Type B pancreatic cell (in vitro differentiated cells): ENCODE data around the gene TNKS2. TPM values are rescaled to one million over a fixed set of nuclear protein-coding genes. Genes with fewer than 3 reads are reported as not detected.

ENCODE experiments used
- DNase-seq: peaks from one replicate; pipeline ENCODE4 v3.0.0; 2021; ENCODE audit warnings: mixed read lengths; ENCODE audit not compliant: unreplicated experiment; ENCODE audit errors: extremely low spot score
- H3K27ac Mint-ChIP-seq: 2 replicates; pipeline ENCODE4 v1.8.0; 2021; ENCODE audit warnings: mild to moderate bottlenecking, mixed read lengths
- H3K27me3 Mint-ChIP-seq: 2 replicates; pipeline ENCODE4 v1.8.0; 2021; ENCODE audit warnings: mixed read lengths
- H3K36me3 Mint-ChIP-seq: 2 replicates; pipeline ENCODE4 v1.8.0; 2021; ENCODE audit warnings: mixed read lengths
- H3K4me1 Mint-ChIP-seq: one replicate; pipeline ENCODE4 v1.8.0; 2021; ENCODE audit warnings: mixed read lengths; ENCODE audit not compliant: unreplicated experiment
- H3K4me3 Mint-ChIP-seq: 2 replicates; pipeline ENCODE4 v1.8.0; 2021; ENCODE audit warnings: mild to moderate bottlenecking, mixed read lengths
- H3K9me3 Mint-ChIP-seq: 2 replicates; pipeline ENCODE4 v1.8.0; 2021; ENCODE audit warnings: mixed read lengths
- CTCF ChIP-seq: fragments of 200-600 bp; sonication (generic); conservative IDR thresholded peaks from 2 replicates; pipeline ENCODE4 v1.5.0; 2021; ENCODE audit warnings: antibody characterized with exemption, mild to moderate bottlenecking
- total RNA-seq: library from RNA; stranded (reverse); gene quantifications from 2 replicates; pipeline ENCODE4 v1.2.1, GENCODE V29; 2021; ENCODE audit warnings: low replicate concordance

The TNKS2 gene
- total RNA-seq, 1 donor from 2014 or later, result 47.3 TPM

- no peak for TF ChIP-seq CTCF
- peak within 1 kb of the TSS; percentile 93 for H3K4me3 Mint-ChIP-seq
- DNase-seq, result no peak
- H3K27me3 Mint-ChIP-seq, result peaks cover 11% of the 10 kb centered on the region
- peak within 1 kb of the TSS; percentile 84 for H3K27ac Mint-ChIP-seq
- no peaks in the 10 kb centered on the region for H3K9me3 Mint-ChIP-seq
- peaks cover 9% of the 10 kb centered on the region for H3K36me3 Mint-ChIP-seq
- peaks cover 6% of the 10 kb centered on the region for H3K4me1 Mint-ChIP-seq
Observed at GRCh38 chr10:91909117-91909677, 111.0 kb downstream of the TNKS2 start, which contains the start of gene FGFBP3. FGFBP3 (minus strand) TSS chr10:91909486; CDS start chr10:91908969, 517 bp downstream.

- no peak for DNase-seq
- no peak for TF ChIP-seq CTCF
- no peak overlapping the region for H3K4me3 Mint-ChIP-seq
- no peaks in the 10 kb centered on the region for H3K9me3 Mint-ChIP-seq
- peaks cover 6% of the 10 kb centered on the region for H3K4me1 Mint-ChIP-seq
- H3K36me3 Mint-ChIP-seq, result peaks cover 9% of the 10 kb centered on the region
- H3K27me3 Mint-ChIP-seq, result peaks cover 21% of the 10 kb centered on the region
- H3K27ac Mint-ChIP-seq, result no peak overlapping the region
Observed at GRCh38 chr10:91910467-91910866, 112.2 kb downstream of the TNKS2 start.

Other genes starting within 250 kb of the TNKS2 start
- gene PPP1R3C, start 165.4 kb upstream of the TNKS2 start, total RNA-seq, result 5.4 and 7.8 TPM in 2 replicates
- gene FGFBP3, start 111.1 kb downstream of the TNKS2 start, total RNA-seq, result 4.5 and 9.6 TPM in 2 replicates
- 33.2 and 34.7 TPM in 2 replicates for gene BTAF1, start 125.3 kb downstream of the TNKS2 start, total RNA-seq